HG03175 (cell line): Measurements from ENCODE around the gene RTBDN.

Source experiments
- ATAC-seq: cut with Tn5 transposase; IDR thresholded peaks from one replicate; pipeline ENCODE4 v1.9.1; 2021; ENCODE audit warnings: mild to moderate bottlenecking, moderate library complexity; ENCODE audit not compliant: unreplicated experiment

The RTBDN gene

DNA sequence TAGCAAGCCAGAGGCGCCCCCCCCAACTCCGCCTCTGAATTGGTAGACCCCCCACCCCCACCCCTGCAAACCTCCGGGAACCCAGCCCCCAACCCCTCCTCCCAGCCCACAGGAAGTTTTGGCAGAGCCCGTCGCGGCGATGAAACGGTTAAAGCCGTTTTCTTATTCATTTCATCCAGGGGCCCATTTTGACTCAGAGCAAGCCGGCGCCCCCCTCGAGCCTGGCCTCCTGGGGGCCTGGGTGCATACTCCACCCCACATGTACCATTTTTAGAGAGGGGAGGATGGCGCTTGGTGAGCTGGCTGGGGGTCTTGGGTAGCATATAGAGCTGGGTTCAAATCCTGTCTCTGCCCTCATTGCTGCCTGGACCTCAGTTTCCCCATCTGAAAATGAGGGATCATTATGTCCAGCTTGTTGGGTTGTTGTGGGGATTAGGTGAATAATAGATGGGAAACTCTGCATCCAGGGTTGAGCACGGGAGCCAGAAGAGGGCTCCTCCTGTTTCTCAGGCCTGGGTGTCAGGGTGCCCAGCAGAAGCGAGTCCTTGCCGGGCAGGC lies 51.0 kb downstream of the RTBDN start:
- no peak for ATAC-seq

DNA sequence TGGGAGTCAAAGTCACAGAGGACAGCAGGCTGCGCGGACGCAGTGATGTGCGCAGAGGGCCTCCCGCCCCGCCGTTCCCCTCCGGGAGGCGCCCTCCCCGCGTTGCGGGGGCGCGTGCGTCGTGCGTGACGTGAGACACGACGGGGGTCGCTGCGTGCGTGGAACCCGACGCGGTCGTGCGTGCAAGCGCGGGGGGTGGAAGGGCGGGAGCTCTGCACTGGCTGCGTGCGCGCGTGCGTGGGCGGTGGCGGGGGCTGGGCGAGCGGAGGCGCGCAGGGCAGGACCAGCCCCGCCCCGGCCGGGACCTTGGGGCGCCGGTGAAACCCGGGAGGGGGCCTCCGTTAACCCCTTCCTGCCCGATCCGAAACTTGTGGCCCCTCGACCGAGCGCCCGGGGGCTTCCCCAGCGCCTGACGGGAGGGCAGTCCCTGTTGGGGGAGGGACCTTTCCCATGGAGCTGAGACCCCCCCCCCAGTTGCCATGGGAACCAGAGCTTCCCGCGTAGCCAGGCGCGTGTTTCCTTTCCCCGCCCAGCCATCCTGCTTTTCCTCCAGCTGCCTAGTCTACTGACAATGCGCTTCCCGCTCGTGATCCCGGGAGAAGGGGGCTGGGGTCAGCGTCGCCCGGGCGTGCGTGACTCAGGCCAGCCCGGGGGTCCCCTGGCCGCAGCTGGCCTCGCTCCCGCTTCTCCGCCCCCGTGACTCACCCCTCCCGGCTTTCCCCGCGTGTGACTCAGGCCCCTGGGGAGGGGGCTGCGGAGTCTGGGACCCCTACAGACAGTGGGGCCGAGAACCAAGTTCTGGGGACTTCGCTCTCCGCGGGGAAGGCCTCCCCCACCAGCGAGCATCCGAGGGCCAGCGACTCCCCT lies 51.7 kb downstream of the RTBDN start:
- ATAC-seq: no peak

DNA sequence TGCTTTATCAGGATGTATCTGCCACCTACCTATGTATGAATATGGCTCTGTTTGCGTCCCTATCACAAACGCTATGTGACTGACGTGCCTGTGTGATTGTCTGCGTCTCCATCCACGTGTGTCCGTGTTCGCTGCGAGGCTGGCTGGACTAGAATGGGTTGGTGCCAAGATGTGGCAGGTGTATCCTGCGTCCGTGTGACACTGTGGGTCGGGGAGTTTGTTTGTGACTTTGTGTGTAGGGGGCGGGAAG lies 52.3 kb downstream of the RTBDN start:
- ATAC-seq: no peak

DNA sequence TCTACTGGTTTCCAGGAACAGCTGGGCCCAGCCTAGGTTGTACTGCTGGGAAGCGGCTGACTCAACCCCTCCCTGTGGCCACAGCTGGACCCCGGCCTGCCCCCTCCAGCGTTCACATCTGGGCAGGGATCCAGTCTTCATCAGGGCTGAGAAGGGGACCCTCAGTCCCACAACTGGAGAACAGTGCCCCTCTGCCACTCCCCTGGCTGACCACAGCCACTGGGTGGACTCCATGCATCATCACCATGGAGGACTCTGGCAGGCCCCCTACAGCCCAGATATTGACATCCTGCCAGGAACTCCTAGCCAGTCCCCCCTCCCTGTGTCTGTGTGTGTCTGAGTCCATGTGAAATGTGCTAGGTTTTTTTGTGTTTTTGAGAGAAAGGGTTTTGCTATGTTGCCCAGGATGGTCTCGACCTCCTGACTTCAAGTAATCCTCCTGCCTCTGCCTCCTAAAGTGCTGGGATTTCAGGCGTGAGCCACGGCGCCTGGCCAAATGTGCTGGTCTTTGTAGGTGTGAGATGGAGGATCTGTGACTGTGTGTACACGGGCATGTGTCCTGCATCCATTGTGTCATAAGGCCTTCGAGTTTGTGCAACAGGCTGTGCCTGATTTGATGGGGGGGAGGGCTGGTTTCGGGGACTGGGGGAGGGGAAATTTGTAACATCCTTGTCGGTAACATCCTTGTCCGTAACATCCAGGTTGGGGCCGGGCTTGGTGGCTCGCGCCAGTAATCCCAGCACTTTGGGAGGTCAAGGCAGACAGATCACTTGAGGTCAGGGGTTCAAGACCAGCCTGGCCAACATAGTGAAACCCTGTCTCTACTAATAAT lies 55.0 kb downstream of the RTBDN start:
- ATAC-seq: no peak

DNA sequence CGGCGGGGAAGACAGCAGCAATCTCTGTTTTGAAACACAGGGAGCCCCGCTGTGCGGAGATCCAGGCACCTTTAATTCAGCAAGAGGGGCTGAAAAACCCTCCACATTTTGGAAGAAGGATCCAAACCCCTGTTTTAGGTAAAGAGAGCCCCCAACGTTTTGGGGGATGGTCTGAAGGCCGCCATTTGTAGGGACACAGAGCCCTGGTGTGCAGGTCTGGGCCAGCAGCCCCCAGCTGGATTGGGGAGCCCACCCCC lies 55.5 kb downstream of the RTBDN start:
- ATAC-seq: no peak

DNA sequence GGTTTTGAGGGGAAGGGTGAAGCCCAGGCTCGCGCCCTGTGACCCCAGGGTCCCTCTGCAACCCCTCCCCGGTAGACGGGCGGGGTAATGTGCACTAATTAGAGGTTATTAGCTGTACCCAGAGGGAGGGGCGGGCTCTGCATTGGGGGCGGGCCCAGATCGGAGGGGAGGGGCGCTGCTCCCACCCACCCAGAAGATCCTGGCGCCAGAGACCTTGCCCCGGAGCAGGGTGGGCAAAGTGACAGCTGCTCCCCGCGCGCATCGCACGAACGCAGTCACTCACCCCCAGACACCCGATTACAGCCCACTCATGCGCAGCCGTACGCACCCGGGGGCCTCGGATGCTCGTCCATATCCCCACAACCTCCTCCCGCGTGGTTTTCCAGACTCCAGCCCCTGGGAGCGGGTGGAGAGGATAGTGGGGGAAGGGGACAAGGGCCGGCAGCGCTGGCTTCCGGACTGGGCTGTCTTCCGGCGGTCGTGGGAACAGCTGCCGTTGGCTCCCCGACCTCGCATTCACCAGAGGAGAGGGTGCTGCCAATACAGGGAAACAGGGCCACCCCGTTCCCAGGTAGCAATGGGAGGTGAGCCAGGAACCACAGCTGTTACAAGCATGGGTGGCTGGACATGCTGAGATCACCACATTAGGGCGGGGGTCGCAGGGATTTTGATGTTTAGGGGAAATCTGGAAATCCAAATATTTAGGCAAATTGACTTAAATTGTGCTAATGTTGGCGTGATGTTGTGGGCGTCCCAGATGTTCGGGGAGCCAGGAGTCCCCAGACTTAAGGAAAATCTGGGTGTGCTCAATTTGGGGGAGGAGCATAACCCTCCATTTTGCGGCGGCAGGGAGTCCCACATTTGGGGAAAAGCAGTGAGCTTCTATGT lies 56.1 kb downstream of the RTBDN start:
- no peak for ATAC-seq

DNA sequence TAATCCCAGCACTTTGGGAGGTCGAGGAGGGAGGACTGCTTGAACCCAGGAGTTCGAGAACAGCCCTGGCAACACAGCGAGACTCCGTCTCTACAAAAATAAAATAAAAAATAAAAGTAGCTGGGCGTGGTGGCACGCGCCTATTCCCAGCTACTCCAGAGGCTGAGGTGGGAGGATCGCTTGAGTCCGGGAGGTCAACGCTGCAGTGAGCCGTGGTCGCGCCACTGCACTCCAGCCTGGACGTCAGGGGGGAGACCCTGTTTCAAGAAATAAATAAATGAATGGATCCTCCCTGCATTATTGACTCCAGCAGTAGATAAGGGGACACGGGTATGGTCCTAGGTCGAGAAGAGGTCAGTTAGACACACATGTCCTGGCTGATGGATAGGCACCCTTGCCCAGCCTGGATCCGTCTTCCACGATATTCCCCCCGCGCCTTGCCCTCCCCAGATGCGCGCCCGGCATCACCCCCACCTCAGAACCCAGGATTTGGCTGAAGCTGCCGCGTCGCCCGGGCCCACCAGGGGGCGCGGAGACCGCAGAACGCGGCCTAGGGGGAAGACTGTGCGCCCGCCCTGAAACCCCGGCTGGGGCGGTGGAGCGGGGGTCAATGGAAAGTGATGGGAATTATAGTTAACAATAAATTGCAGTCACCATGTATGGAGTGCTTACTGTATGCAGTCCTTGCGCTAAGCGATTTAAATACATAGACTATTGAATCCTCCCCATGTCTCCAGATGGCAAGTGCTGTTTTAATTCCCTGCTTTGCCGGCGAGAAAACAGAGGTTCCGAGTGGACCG lies 57.0 kb downstream of the RTBDN start:
- peak; percentile 50 for ATAC-seq
